Activated T-cell treated with anti-CD3 and anti-CD28 coated beads for 48 hours (primary cell): ENCODE data around the gene PITPNC1.
"Not testable (repeated sequence)": the region's sequence is repeated elsewhere in the genome, so short reads cannot be mapped to it uniquely, and the experiment has no call there.

Experiments
- DNase-seq: peaks from one replicate; pipeline ENCODE4 v3.0.0-alpha.2; 2020; ENCODE audit warnings: low read depth

The PITPNC1 gene

GRCh38 chr17:67369676-67370075, 7.4 kb upstream of the PITPNC1 start:
- no peak for DNase-seq

- DNase-seq, result no peak
Observed at GRCh38 chr17:67372751-67373150, 4.3 kb upstream of the PITPNC1 start.

DNA sequence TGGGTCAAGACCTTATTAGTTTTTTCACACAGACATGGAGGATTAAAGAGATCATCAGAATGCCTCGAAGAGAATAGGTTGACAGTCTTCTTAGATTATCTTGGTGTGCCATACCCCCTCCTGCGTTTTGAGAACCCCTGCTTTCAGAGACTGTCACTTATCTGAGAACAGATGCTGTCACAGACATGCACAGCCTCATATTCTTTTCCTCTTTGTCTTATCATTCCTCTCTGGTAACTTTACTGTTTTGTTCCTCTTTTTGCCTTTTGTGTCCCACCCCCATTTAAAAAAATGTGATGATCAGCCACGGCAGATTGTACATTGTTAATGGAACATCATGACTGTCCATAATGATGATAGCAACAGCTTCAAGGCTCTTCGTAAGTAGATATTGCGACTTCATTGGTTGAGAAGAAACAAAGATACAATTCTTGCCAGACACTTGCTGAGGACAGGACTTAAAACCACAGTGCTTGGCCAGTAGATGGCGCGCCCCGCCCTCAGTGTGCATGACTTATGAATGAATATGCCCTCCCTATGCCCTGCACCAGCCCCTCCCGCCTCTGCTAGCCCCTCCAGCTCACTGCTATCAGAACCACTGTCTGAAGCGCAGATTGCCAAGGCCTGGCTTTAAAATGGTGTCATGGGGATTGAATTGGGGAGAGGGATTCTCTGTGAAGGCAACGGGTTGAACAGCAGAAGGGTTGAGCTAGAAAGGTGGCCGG, 2.6 kb upstream of the PITPNC1 start:
- peak; percentile 79 for DNase-seq

- no peak for DNase-seq
Observed at GRCh38 chr17:67375054-67375427, 2.0 kb upstream of the PITPNC1 start.

- no peak for DNase-seq
Observed at GRCh38 chr17:67375716-67376115, 1.4 kb upstream of the PITPNC1 start.

GRCh38 chr17:67376415-67376736, 705 bp upstream of the PITPNC1 start:
- no peak for DNase-seq

DNA sequence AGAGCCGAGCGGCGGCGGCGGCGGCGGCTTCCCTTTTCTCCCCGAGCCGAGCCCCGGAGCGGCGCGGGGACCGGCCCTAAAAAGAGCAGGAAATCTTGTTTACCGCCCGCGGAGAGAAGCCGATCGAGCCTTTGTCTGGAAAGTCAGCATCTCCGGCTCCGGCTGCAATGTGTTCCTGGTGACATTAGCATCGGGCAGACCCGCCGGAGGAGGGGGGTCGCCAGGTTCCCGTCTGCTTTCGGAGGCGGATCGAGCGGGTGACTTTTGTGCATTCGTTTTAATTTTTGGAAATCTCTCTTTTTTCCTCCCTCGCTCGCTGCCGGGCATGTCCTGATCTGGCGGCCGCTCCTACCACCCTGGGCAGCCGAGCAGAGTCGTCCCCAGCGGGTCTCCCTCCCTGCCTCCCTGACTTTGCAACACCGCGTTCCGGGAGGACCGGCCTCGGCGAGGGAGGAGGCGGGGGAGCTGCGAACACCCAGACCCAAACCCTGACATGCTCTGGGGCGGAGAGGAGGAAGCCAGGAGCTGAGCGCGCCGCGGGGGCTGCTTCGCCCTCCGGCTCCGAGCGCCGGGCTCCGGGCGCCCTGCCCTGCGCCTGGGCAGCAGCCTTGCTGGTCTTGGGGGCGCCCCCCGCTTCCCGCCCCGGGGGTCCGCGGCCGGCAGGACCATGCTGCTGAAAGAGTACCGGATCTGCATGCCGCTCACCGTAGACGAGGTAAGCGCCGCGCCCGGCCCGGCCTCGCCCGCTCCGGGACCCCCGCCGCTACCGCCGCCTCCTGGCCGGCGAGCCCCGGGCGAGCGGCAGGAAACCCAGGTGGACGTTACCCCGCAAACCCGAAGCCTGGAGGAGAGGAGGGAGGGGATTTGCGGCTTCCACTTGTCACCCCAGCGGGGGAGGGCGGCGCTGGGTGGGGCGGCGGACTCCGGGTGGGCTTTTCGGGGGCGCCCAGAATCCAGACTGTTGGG, 690 bp downstream of the PITPNC1 start:
- DNase-seq, result peak; percentile 47

DNA sequence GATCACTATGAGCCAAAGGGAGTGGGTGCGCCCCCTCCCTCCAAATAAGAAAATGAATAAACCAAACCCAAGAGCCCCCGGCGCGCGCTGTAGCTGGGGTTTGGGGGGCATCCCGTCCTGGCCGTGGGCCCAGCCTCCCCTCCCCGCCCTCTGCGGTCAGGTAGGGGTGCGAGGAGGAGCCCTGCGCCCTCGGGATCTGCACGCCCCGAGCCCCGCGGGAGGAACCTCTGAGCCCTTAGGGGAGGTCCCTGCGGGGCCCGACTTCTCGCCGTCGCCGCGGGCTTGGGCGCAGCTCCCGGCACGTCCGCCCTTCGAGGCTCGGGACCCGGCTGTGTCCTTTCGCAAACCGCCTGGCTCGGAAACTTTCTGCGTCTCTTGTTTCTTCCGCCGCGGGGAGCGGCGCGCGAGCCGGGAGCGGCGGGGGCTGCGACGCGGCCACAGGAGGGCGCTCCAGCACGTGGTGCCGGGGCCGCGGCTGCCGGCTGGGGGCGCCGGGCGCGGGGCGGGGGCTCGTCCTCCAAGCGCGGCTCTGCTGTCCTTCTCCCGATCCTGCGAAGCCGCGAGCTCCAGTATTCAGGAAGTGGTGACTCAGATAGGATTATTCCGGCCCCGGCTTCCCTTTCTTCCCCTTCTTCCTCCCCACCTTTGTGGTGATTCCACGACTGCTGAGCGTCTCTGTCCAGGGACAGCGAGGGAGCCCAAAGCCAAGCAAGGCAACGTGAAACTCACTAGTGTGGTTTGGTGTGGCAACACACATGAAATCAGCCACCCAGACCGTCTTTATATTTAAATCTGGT, 1.6 kb downstream of the PITPNC1 start:
- DNase-seq, result peak; percentile 78

DNA sequence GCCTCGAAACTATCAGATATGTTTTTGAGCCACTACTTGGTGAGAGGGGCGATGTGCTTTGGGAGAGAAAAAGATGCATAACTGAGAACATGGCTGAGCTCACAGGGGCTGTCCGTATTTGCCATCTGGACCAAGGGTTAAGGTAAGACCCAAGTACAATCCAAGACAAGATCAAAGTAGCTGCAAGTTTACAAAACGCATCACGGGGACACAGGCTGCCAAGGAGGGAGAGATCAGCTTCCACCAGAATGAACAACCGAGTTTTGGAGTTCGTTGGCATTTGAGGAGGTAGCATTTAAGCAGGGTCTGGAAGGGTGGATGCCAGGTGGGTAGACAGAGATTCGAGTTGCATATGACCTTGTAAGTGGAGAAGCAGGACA, 2.2 kb downstream of the PITPNC1 start:
- DNase-seq, result no peak

DNA sequence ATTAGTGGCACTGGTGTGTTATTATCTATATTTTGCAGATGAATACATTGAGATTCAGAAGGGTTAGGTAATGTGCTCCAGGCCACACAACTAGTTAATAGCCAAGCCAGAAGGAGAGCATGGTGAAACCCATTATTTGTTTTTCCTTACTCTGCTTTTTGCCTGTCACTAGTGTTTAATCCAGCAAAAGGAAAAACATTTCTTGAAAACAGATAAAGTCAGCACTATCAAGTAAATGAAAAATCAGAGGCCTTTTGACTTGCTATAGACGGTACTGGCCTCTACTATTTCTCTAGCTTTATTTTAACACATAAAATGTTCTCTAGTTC, 4.8 kb downstream of the PITPNC1 start:
- DNase-seq, result no peak

DNA sequence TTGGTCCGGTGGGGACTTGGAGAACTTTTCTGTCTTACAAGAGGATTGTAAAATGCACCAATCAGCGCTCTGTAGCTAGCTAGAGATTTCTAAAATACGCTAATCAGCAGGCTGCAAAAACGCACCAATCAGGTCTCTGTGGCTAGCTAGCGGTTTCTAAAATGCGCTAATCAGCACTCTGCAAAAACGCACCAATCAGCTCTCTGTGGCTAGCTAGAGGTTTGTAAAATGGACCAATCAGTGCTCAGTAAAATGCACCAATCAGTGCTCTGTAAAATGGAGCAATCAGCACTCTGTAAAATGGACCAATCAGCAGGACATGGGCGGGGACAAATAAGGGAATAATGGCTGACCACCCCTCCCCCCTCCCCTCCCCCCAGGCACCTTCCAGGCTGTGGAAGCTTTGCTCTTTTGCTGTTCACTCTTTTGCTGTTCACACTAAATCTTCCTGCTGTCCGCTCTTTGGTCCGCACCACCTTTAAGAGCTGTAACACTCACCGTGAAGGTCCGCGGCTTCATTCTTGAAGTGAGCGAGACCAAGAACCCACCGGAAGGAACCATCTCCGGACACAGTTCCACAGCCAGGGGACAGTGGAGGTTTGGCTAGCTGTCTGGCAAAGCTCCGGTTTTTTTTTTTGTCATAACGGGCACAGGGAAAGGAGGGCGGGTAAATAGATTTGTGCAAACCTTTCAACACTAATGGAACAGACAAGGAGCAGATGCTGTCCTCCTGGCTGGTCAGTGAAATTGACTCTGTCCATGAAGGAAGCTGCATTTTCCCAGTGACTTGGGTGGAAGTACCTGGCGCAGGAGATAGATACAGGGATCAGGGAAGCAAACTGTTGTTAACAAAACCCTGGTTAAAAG, 8.3 kb downstream of the PITPNC1 start:
- no peak for DNase-seq

DNA sequence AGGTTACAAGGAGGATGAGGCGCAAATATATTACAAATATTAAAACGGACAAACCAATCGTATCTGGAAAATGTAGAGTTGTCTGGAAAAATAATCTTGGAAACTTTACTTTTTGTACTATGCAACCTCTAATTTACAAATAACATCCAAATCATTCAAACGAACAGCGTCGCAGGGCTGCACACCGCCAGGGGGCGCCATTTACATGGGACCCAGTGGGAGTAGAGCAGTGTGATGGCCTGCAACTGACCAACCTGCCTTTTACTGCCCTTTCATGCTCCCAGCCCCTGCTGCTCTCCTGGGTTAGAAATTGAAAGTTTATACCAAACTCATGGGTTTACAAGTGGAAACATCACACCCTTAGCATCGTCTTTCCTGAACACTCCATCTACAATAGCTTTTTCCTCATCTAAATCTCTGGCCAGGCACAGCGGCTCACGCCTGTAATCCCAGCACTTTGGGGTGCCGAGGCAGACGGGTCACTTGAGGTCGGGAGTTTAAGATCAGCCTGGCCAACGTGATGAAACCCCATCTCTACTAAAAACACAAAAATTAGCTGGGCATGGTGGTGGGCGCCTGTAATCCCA, 10.0 kb downstream of the PITPNC1 start:
- peak; percentile 72 for DNase-seq

DNA sequence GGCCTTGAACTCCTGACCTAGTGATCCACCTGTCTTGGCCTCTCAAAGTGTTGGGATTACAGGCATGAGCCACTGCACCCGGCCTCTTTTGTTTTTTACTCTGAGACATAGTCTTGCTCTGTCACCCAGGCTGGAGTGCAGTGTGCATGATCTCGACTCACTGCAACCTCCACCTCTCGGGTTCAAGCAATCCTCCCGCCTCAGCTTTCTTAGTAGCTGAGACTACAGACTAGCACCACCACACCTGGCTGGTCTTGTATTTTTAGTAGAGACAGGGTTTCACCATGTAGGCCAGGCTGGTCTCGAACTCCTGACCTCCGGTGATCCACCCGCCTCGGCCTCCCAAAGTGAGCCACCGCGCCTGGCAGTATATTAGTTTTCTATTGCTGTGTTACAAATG, 11.5 kb downstream of the PITPNC1 start:
- not testable (repeated sequence) for DNase-seq

- DNase-seq, result no peak
Observed at GRCh38 chr17:67388986-67389385, 11.9 kb downstream of the PITPNC1 start.

DNA sequence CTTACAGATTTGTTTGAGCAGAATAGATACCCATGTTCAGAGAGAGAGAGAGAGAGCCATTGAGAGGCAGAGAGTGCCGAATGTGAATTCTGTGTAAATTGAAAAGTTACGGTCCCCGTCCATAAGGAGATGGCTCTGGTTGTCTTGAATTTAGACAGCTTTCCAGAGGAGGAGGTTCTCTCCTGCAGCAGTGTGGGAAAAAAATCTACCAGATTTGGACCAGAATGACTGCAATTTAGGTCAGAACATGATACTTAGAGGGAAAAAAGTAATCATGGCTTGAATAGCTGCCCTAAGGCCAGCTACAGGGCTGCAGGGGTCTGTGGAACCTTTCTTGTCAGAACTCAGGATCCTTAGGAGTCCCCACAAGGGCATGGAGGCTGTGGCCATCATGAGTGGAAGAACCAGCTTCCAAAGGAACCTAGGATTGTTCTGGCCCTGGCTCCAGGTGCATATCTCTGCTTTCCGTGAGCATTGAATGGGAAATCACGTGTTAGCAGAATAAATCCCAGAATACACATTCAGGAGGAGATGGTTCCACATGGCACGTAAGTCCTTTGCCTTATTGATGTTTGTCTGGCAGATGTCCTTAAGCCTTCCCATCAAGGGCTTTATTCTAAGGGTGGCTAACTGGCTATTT, 13.0 kb downstream of the PITPNC1 start:
- no peak for DNase-seq

DNA sequence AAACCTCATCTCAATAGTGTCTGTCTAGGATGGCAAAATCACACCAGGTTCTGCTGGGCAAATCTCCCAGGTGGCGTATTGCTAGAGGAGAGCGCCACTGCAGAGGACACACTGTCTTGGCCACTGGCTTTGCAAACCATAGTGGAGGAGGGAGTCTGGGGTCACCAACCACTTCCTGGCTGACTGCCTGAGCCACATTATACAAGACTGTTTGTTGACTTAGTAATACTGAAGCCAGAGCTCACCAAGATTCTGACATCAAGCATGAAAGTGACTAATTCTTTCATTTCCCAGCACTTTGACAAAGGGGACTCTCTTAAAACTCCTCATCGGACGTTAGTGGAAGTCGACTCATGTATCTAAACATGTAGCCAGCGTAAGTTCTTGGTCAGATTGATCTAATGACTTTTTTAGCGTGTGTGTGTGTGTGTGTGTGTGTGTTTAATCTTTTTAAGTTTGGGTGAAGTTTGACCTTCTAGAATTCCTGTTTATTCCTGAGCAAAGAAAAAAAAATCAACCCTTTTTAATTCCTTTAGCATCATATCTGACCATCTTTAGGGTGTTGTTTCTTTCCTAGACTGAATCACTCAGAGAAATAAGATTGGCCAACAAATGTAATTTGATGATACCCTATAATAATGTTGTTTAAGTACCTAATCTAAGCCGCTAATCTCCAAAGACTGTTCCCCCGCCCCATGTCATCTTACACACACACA, 13.7 kb downstream of the PITPNC1 start:
- peak; percentile 56 for DNase-seq

- DNase-seq, result no peak
Observed at GRCh38 chr17:67392111-67392510, 15.0 kb downstream of the PITPNC1 start.

- no peak for DNase-seq
Observed at GRCh38 chr17:67393809-67394397, 16.8 kb downstream of the PITPNC1 start.

GRCh38 chr17:67399676-67400075, 22.6 kb downstream of the PITPNC1 start:
- DNase-seq, result no peak

DNA sequence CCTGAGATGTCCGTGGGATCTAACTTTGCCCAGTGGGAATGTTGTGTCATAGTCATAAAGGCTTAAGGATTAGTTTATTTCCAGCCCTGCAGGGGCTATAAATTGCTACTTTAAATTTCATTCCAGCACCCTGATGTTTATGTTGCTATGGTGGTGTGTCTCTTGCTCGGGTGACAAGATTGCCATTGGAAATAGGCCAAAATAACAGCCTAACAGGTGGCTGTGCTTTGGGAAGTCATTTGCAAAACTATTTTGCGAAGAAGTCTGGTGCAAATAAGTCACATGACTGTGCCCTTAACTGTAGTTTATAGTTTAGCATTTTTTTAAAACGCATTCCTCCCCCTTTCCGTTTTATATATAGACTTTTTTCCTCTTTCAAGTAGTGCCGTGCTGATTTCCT, 23.1 kb downstream of the PITPNC1 start:
- DNase-seq, result no peak
